ENCODE measurements around the gene COP1.

The COP1 gene

DNA sequence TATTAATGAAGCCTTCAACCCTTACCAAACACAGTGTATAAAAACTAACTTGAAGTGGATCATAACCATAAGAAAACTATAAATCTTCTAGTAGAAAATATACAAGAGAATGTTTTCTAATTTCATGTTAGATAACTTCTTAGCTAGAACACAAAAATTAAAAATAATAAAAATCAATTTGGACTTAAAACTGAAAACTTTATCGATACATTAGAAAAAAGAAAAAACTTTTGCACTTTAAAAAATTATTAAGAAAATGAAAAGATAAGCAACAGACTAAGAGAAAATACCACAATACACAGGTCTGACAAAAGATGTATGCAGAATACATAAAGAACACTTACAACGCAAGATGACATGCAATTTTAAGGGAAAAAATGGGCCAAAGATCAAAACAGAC is 8.7 kb downstream of the COP1 start:
- no peak for DNase-seq

DNA sequence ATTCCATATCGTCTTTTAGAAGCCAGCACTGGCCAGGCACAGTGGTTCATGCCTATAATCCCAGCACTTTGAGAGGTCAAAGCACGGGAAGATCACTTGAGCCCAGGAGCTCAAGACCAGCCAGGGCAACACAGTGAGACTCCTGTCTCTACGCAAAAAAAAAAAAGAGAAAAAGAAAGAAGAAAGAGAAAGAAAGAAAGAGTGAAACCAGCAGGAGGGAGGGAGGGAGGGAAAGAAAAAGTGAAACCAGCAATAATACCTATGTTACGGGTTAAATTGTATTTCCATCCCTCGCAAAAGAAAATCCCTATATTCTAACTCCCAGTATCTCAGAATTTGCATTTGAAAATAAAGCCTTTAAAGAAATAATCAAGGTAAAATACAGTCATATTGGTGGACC is 10.4 kb downstream of the COP1 start:
- no peak for DNase-seq

DNA sequence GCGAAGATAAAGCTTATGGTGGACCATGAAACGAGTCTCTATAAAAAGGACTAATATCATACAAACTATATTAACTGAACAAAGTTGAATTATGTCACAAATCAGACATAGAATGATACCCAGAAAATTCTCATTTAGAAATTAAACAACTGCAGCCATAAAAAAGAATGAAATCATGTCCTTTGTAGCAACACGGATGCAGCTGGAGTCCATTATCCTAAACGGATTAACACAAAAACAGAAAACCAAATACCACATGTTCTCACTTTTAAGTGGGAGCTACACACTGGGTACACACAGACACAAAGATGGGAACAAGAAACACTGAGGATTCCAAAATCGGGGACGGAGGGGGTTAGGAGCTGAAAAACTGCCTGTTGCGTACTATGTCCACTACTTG is 11.5 kb downstream of the COP1 start:
- no peak for DNase-seq

DNA sequence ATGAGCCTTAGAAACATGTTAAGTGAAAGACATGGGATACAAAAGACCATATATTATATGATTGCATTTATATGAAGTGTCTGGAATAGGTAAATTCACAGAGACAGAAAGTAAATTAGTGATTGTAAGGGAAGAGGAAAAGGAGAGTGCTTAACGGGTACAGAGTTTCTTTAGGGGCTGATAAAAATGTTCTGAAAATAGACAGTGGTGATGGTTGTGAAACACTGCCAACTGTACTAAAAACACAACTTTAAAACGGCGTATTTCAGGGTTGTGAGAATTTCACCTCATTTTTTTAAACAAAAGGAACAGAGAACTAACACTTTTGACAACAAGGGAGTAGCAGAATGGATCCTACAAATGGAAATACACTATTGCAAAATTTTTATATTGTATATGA is 13.4 kb downstream of the COP1 start:
- no peak for DNase-seq

DNA sequence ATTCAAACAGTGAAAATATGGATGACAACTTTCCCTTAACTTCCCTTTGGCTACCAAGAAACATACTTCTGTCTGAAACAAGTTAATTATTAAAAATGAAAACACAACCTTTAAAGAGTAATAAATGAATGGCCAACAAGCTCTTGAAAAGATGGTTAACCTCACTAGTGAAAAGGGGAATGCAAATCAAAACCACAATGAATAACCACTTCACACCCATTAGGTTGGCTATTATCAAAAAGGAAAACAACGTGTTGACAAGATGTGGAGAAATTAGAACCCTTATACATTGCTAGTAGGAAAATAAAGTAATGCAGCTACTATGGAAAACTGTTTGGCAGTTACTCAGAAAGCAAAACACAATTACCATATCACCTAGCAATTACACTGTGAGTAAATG is 14.1 kb downstream of the COP1 start:
- no peak for DNase-seq

DNA sequence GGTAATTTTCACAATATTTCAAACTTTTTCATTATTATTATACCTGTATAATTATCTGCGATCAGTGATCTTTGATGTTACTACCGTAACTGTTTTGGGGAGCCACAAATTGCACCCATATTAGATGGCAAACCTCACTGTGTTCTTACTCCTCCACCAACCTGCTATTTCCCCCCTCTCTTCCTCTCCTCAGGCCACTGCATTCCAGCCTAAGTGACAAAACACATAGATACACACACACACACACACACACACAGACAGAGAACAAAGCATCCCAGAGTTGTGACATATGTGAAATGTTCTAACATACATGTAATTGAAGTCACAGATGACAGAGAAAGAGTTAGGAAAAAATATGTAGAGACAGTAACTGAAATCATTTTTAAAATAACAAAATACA is 18.5 kb downstream of the COP1 start:
- DNase-seq: no peak

DNA sequence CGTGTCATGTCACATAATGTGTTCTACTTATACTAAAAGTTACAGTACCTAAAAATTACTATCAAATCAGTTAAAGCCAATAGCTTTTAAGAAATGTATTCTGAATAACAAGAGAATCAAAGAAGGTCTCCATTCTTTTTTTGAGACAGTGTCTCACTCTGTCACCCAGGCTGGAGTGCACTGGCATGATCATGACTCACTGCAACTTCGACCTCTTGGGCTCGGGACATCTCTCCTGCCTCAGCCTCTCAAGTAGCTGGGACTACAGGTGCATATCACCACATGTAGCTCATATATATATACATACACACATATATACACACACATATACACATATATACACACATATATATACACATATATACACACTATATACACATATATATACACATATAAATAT is 20.1 kb downstream of the COP1 start:
- no peak for DNase-seq

DNA sequence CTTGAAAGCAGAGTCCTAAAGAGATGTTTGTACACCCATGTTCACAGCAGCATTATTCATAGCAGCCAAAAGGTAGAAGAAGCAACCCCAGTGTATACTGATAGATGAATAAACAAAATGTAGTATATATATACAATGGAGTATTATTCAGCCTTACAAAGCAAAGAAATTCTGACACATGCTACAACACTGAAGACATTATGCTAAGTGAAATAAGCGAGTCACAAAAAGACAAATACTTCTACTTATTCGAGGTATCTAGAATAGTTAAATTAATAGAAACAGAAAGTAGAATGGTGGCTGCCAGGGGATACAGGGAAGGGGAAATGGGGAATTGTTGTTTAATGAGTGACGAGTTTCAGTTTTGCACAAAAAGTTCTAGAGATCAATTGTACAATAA is 23.5 kb downstream of the COP1 start:
- DNase-seq: no peak

DNA sequence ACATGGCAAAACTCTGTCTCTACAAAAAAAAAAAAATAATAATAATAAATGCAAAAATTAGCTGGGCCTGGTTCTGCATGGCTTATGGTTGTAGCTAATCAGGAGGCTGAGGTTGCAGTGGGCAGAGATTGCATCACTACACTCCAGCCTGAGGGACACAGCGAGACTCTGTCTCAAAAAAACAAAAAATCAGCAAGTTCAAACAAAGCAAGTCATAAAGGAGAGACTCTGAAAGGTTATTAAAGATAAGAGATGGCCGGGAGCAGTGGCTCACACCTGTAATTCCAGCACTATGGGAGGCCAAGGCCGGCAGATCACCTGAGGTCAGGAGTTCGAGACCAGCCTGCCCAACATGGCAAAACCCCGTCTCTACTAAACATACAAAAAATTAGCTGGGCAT is 28.8 kb downstream of the COP1 start:
- DNase-seq: no peak

DNA sequence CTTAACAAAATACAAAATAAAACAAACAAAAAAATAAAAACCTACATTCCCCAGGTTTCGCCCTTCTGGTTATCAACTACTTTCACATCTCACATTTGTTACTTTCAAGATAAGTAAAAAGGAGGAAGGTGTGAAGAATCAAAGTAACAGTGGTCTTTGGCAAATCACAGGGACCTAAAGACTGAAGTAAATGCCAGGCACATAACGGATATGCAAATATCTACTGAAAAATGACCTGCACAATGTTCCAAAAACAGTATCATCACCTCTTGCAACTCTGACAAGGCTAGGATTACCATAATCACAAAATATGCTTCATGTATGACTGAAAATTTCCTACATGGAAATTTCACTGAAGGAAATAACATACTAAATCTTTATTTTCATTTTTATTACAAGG is 29.3 kb downstream of the COP1 start:
- DNase-seq: no peak

DNA sequence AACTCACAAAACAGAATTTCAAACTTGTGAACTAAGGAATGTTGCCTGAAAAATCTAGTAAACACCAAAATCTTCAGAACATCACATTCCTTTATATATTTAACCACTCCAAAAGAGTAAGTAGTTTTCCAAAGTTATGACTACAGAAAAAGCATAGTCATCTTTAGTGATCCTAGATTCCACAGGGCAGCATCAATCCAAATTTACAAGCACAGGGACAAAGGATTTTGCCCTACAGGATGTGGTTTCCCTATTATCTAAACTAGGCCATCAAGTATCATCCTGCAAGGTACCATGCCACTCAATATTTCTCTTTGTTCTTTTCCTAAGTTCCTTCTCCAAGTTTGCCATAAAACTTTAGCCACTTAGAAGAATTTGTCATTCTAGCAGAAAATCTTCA is 33.0 kb downstream of the COP1 start:
- no peak for DNase-seq

DNA sequence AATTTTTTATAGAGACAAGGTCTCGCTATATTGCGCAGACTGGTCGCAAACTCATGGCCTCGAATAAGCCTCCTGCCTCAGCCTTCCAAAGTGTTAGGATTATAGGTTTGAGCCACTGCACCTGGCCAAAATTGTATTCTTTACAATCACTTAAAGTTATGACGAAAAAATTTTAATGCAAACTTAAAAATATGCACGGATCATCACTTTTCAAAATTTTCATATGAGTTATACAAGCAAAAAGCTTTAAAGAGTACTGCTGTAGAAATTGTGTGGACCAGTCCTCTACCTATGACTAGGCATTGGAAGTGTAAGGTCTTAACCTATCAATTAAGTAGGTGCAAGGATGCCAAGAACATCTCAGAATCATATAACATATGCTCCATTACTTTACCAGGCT is 34.9 kb downstream of the COP1 start:
- DNase-seq: no peak

DNA sequence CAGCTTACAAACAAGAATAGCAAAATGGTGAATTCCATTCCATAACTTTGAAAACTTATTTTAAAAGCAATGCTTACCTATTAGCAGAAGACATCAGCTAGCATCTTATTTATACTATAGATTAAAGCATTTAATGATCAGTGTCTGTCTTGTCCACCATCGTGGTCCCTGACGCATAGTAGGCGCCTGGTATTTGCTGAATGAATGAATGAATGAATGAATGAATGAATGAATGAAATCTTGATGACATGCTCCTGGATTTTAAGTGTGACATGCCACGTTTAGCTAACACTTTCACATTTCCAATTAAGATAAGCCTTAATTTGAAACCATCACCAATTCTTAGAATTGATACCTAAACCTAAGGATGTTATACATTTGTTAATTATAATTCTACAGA is 39.9 kb downstream of the COP1 start:
- DNase-seq: no peak

DNA sequence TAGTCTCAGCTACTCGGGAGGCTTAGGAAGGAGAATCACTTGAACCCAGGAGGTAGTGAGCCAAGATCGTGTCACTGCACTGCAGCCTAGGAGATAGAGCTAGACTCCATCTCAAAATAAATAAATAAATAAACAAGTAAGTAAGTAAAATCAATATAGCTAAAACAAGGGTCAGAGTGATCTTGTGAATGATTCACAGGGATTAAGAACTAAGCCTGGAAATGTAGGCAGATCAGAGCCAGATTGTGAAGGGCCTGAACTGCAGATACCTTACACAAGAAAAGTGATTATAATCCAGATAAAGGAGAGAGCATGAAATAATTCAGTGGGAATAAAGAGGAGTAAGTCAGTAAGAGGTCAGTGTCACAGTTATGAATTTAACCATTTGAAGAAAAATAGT is 41.5 kb downstream of the COP1 start:
- DNase-seq: no peak

DNA sequence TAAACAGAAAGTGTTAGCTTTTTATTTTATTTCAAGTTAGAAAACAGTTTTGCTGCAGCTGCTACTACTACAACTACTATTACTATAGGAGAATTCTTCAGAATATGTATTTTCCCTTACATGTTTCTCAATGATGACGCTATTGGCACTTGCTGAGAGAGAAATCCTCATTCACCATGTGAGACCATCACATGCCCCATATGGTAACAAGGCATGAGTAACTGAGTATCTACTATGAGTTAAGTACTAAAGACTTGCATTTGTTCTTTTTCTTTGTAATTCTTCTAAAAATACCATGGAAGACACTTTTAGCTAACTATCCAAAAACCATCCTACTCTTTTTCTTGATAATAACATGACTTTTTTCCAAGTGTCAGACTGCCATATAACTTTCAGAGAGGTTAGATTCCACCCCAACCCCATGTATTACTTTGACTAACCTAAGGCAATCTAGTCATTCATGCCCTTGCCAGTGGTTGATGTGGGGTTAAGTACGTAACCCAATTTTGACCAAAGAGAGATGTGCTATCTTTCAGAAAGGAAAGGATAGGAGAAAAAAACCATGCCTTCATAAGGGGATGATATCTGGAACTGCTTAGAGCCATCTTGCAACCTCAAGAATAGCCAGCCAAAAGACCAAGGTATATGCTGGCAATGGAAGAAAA is 42.9 kb downstream of the COP1 start:
- DNase-seq: no peak

DNA sequence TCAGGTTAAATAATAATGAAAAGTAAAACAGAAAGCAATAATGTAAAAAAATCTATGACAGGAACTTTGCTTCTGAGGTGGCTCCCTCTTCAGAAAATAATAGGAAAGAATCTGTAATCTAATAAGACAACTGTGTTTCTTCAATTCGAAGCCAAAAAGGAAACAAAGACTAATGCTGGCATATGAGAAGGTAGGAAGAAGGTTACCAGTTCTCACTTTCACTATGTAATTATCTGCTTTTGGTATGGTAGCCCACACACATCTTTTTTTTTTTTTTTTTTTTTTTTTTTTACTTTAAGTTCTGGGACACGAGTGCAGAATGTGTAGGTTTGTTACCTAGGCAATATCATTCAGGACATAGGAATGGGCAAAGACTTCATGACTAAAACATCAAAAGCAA is 47.1 kb downstream of the COP1 start:
- no peak for DNase-seq

DNA sequence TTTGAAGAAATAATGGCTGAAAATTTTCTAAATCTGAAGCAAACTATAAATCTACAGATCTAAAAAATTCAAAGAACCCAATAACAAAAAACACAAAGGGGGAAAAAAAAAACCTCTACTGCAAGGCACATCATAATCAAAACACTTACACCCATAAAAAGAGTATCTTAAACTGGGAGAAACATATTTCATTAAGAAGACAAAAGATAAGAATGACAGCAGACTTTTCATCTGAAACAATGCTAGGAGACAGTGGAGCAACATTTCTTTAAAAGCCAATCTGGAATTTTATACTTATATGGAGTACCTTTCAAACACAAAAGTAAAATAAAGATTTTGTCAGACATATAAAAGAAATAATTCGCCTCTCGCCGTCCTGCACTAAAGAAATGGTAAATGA is 49.1 kb downstream of the COP1 start:
- DNase-seq: no peak

DNA sequence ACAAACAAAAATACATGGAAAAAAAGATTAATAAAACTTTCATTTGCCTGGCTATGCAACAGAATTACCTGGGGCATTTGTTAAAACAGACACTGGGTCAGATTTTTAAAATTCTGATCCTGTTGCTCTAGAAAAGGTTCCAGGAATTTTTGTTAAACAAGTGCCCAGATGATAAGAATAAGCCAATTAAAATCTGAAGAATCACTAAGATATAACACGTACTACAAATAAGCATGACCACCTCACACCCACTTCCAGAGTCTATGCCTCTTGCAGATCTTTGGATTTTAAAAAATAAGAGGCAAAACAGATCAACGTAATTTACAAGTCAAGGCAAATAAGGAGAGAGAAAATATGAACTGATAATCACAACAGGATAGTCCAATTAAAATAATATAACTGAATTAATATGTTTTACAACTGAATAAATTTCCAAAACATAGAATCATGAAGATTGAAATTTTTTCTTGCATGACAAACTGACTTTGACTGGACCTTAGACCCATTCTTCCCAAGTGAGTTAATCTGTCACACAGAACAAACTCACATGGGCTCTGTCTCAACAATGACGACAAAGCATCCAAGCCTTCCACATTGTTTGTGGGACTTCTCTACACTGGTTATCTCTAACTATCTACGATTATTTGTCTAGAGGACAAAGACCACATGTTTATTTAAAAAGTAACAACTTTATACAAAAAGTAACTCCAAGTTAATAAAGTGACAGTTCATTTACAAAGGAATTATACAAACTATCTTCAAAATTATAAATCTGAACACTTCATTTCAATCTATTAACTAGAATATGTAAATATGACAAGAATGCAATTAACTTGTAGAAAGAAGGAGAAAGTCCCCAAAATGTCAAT is 56.9 kb downstream of the COP1 start:
- DNase-seq: no peak

DNA sequence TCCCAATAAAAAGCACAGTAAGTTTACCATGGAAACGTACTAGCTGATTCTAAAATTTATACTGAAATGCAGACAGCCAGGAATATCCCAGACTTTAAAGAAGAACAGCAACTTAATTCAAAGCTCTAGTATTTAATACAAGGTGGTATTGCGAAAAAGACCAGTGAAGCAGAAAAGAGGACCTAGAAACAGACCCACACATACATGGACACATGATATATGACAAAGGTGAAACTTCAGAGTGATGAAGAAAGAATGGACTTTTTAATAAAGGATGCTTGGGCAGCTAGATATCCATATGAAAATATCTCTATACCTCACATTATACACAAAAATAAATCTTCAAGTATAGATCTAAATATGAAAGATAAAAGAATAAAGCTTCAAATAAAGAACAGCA is 62.6 kb downstream of the COP1 start:
- no peak for DNase-seq

DNA sequence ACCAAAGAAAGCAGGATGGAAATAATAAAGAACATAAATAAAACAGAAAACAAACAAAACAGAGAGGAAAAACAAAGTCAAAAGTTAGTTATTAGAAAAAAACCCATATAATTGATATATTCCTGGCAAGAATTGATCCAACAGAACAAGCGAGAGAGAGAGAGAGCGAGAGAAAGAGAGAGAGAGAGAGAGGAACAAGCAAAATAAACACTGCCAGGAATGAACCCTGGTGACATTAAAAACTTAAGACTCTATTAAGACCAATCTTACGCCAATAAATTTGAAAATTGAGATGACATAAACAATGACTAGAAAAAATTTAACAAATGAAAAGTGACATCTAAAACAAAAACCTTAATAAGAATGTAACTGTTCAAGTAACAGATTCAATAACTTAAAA is 64.1 kb downstream of the COP1 start:
- DNase-seq: no peak

DNA sequence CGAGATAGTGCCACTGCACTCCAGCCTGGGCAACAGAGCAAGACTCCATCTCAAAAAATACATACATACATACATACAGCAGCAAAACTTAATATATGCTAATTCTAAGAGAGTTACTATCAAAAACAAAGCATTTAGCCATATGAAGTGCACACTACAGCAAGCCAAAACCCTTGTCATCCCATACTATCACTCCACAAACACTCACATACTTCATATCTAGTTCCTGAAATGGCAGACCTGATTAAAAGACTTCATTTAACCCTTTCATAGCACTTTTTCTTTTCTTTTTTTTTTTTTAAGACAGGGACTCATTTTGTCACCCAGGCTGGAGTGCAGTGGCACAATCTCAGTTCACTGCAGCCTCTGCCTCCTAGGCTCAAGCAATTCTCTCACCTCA is 65.6 kb downstream of the COP1 start:
- DNase-seq: no peak

DNA sequence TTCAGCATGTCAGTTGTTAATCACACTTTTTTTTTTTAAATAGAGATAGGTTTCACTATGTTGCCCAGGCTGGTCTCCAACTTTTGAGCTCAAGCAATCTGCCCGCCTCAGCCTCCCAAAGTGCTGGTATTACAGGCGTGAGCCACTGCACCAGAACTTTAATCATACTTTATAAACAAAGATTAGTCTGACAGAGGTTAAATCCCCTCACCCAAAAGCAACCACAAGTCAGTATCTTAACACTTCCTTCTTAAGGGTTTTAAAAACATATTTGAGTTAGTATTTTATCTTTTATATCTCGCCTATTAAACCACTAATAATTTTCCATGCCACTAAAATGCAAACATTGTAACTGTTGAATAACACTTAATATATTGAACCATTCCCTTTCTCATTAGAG is 70.2 kb downstream of the COP1 start:
- DNase-seq: no peak

DNA sequence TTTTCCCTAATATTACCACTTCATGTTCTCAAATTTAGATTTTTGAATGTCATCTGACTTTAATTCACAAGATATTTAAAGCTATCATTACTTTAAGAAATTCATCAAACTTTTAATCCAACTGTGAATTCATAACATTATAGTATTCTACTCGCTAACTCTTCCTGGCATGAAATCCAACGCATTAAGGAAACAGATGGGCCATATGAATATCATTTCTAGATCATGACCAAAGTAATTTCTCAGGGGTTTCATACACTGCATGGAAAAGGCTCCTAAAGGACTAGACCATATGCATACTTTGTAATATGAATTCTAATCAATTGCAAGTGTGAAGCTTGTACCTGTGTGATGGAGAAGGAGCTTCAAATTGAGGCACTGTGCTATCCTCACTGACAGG is 72.4 kb downstream of the COP1 start:
- no peak for DNase-seq

DNA sequence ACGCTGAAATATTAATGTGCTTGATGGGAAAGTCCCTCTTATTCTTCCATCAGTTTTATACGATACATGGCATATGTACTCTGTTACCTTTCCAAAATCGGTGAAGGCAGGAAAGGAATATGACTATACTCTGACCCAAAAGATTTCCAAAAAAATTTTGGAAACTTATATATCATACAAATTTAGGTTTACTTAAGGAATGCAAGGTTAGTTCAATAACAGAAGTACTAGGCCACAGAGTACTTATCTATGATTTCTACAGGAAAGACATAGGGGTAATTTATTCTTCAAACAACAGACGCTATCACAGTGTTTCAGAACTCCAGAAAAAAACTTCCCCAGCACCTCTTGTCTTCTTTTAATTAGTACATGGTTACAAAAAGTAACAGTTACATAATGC is 84.8 kb downstream of the COP1 start:
- DNase-seq: no peak

DNA sequence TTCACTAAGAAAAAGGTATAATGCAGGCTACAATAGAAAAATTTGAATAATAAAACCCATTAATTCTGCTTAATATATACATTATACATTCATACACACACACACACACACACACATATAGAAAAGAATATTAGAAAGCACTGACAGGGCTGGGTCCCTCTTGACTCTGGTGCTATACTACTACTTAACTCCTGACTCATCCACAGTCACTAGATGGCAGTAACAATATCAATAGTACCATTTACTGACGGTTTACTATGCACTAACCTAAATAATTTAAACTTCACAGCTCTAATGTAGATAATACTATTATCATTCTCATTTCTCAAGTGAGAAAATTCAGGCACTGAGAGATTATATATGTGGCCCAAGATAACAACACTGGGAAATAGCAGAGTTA is 87.5 kb downstream of the COP1 start:
- DNase-seq: no peak

Measured in activated CD4-positive, CD25-positive, alpha-beta regulatory T cell (primary cell).